GM12878 (cell line): ENCODE results near the gene HLA-DRB1. TPM values are rescaled to one million over a fixed set of nuclear protein-coding genes. Genes with fewer than 3 reads are reported as not detected.
"Not testable (repeated sequence)": the region's sequence is repeated elsewhere in the genome, so short reads cannot be mapped to it uniquely, and the experiment has no call there.

Experiments used
- ATAC-seq: fragments of 200-7000 bp; cut with Tn5 transposase; 3 replicates; pipeline ENCODE4 v1.9.1; 2020; ENCODE audit warnings: mild to moderate bottlenecking, moderate library complexity
- BruUV-seq: library from RNA; stranded (reverse); fragments of 400-500 nt; replicated peaks from 2 replicates; lab custom pipeline; 2021; lab: Mats Ljungman, UMichigan
- CTCF ChIA-PET: fragments of 300-600 bp; sonication (Branson Sonifier 250); formaldehyde crosslinking; extraction: SDS; loops from one replicate; lab custom pipeline; 2021; ENCODE audit warnings: inconsistent platforms; lab: Yijun Ruan, JAX
- POLR2A ChIA-PET: fragments of 350-600 bp; formaldehyde crosslinking; extraction: SDS; loops from one replicate; lab custom pipeline; 2021; ENCODE audit warnings: inconsistent platforms; lab: Charles Lee
- RAD21 ChIA-PET: fragments of 300-600 bp; sonication (Branson Sonifier 250); formaldehyde crosslinking; loops from one replicate; lab custom pipeline; 2023; ENCODE audit warnings: antibody characterized with exemption; ENCODE audit not compliant: unreplicated experiment; lab: Charles Lee
- SMC1A ChIA-PET: fragments of 300-600 bp; sonication (Branson Sonifier 250); formaldehyde crosslinking; loops from one replicate; lab custom pipeline; 2023; ENCODE audit not compliant: unreplicated experiment, uncharacterized antibody; lab: Charles Lee
- DNase-seq: peaks from one replicate; pipeline ENCODE4 v3.0.0-alpha.2; 2011; ENCODE audit warnings: low read depth, low spot score
- FAIRE-seq: peaks from 3 replicates; lab custom pipeline; 2011; peaks lifted over from hg19 to GRCh38; lab: Jason Lieb, UNC
- H2AFZ ChIP-seq: 2 replicates; pipeline ENCODE4 v1.6.0; 2011; ENCODE audit warnings: low read depth, low read length, control low read depth; ENCODE audit not compliant: control insufficient read depth
- H3K27ac ChIP-seq: 2 replicates; pipeline ENCODE4 v1.5.1; 2011; ENCODE audit warnings: control low read depth; ENCODE audit not compliant: control insufficient read depth, insufficient read depth
- H3K27me3 ChIP-seq, 2 experiments: replicated peaks in 1 of 2; 2 replicates each; pipeline versions ENCODE4 v1.6.0 to v1.6.1; 2011; ENCODE audit warnings: low read length in 1 of 2; ENCODE audit not compliant: control insufficient read depth in 2 of 2, insufficient read depth in 2 of 2
- H3K36me3 ChIP-seq, 2 experiments: 2 replicates each; pipeline ENCODE4 v1.5.1; 2011; ENCODE audit warnings: low read length in 1 of 2; ENCODE audit not compliant: control insufficient read depth in 2 of 2, insufficient read depth in 2 of 2
- H3K4me1 ChIP-seq: 2 replicates; pipeline ENCODE4 v1.6.1; 2011; ENCODE audit warnings: mild to moderate bottlenecking, low read length, moderate library complexity, mixed read lengths; ENCODE audit not compliant: control insufficient read depth, insufficient read depth
- H3K4me2 ChIP-seq: 2 replicates; pipeline ENCODE4 v1.6.0; 2011; ENCODE audit warnings: control low read depth; ENCODE audit not compliant: control insufficient read depth, insufficient read depth
- H3K4me3 ChIP-seq: fragments of 200-600 bp; sonication (generic); 2 replicates; pipeline ENCODE4 v1.5.1; 2016
- H3K79me2 ChIP-seq: 2 replicates; pipeline ENCODE4 v1.6.0; 2011; ENCODE audit warnings: low read length; ENCODE audit not compliant: control insufficient read depth, insufficient read depth
- H3K9ac ChIP-seq: 2 replicates; pipeline ENCODE4 v1.8.0; 2011; ENCODE audit warnings: low read length, control low read depth, mixed read lengths; ENCODE audit not compliant: control insufficient read depth, insufficient read depth
- H3K9me3 ChIP-seq: replicated peaks from 3 replicates; pipeline ENCODE4 v1.5.1; 2011; ENCODE audit warnings: mild to moderate bottlenecking, low read length; ENCODE audit not compliant: control insufficient read depth, insufficient read depth
- H4K20me1 ChIP-seq: 2 replicates; pipeline ENCODE4 v1.6.0; 2011; ENCODE audit not compliant: control insufficient read depth, insufficient read depth
- E4F1 ChIP-seq: fragments of 450-650 bp; IDR thresholded peaks from 2 replicates; pipeline ENCODE4 v1.6.1; 2018; ENCODE audit warnings: borderline replicate concordance, mild to moderate bottlenecking; ENCODE audit not compliant: partially characterized antibody
- MTA2 ChIP-seq: fragments of 450-650 bp; IDR thresholded peaks from 2 replicates; pipeline ENCODE4 v1.6.1; 2016; ENCODE audit warnings: low read depth, mild to moderate bottlenecking, moderate library complexity
- POLR2A ChIP-seq: IDR thresholded peaks from 2 replicates; pipeline ENCODE4 v1.6.1; 2011; ENCODE audit warnings: low read depth, mild to moderate bottlenecking, low read length
- POLR2AphosphoS5 ChIP-seq: IDR thresholded peaks from 2 replicates; pipeline ENCODE4 v1.6.1; 2011; ENCODE audit warnings: mild to moderate bottlenecking, low read length, inconsistent platforms
- POU2F2 ChIP-seq: IDR thresholded peaks from 3 replicates; pipeline ENCODE4 v1.6.1; 2011; ENCODE audit warnings: low read depth, mild to moderate bottlenecking, low read length, borderline replicate concordance
- RAD51 ChIP-seq: fragments of 450-650 bp; IDR thresholded peaks from 2 replicates; pipeline ENCODE4 v1.6.1; 2016; ENCODE audit warnings: moderate library complexity, mild to moderate bottlenecking, inconsistent platforms
- SMAD5 ChIP-seq: IDR thresholded peaks from 2 replicates; pipeline ENCODE4 v1.6.1; 2016; ENCODE audit warnings: antibody characterized with exemption, low read depth
- WGBS: methylation state at CpG from one replicate; pipeline ENCODE4 v1.1.6; 2016; ENCODE audit warnings: low lambda C conversion rate; ENCODE audit not compliant: insufficient replicate concordance, insufficient coverage; ENCODE audit errors: missing lambda C conversion rate; 5-methylcytosine and 5-hydroxymethylcytosine counted together
- in situ Hi-C: fragments of 300-500 bp; cut with MboI; formaldehyde crosslinking; loops from 9 replicates; pipeline ENCODE4 v1.14.3; 2018; ENCODE audit warnings: mixed read lengths
- intact Hi-C: fragments of 100-400 bp; cut with micrococcal nuclease; formaldehyde crosslinking; loops from one replicate; pipeline ENCODE4 v1.14.2; 2022; ENCODE audit not compliant: unreplicated experiment
- polyA plus RNA-seq, 11 experiments: library from polyadenylated mRNA; depleted of rRNA in 4 of 11; unstranded in 6 of 11; stranded (reverse) in 5 of 11; fragments of >200 nt; fragmentation: Nextera tagmentation in 4 of 11; fragmentation: Illumina TruSeq in 1 of 11; extraction: Ambion mirVana in 4 of 11; extraction: Trizol in 1 of 11; gene quantifications; 1 replicate in 1 of 11; 2 replicates in 10 of 11; pipeline versions ENCODE4 v1.2.1 to v1.2.3, GENCODE V29; 2011 to 2016; ENCODE audit warnings: inconsistent platforms in 2 of 11, missing spikeins in 2 of 11, low read depth in 1 of 11
- total RNA-seq, 4 experiments: library from RNA; depleted of rRNA in 3 of 4; stranded (reverse); fragments of >200 nt in 3 of 4; fragmentation: Illumina TruSeq in 1 of 4; extraction: Trizol in 1 of 4; gene quantifications; 2 replicates each; pipeline versions ENCODE4 v1.2.1 to v1.2.3, GENCODE V29; 2013 to 2021
- TF ChIP-seq, protein P1 (sequence below): IDR thresholded peaks from 2 replicates; pipeline ENCODE4 v1.6.1; 2011; ENCODE audit warnings: borderline replicate concordance, low read depth, mild to moderate bottlenecking, moderate library complexity, low read length; ENCODE audit not compliant: insufficient read depth, poor library complexity, severe bottlenecking

Gene HLA-DRB1
- total and polyA plus RNA-seq, 10 of the 15 experiments (the other 5 are each of a cell fraction or from before 2014, with no cell fraction given) = 312 to 1,082 (median 604) TPM

DNA sequence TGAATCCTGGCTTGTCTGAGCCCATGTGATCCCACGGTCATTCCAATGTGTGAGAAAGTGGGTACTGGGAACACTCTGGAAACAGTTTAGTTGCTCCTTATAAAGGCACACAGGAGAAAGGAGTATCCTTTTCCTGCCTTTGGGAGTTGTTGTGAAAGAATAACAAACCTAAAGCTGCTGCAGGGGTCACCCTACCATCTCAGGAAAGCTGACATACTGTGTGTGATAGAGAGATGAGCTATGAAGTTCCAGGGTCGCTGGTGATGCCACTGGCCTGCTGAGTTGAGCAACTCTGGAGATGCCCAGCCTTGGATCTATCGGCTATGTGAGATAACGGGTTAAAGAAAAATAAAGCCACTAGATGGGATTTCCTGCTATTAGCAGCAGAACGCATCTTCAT, 12.2 kb downstream of the HLA-DRB1 start:
- H3K9me3 ChIP-seq, H3K4me1 ChIP-seq, H3K79me2 ChIP-seq, H3K4me2 ChIP-seq, DNase-seq, H4K20me1 ChIP-seq, BruUV-seq, intact Hi-C loops, in situ Hi-C loops, H3K9ac ChIP-seq, H3K27ac ChIP-seq, H2AFZ ChIP-seq, H3K27me3 ChIP-seq, FAIRE-seq, H3K4me3 ChIP-seq: not testable (repeated sequence)
- TF ChIP-seq POU2F2 (peak; percentile 34; the same call in 1 of the 3 replicates), POLR2A (peak; percentile 53), SMAD5 (peak; percentile 10; the same call in 1 of the 2 replicates), POLR2AphosphoS5 (peak; percentile 87)
- TF ChIP-seq, protein P1, sequence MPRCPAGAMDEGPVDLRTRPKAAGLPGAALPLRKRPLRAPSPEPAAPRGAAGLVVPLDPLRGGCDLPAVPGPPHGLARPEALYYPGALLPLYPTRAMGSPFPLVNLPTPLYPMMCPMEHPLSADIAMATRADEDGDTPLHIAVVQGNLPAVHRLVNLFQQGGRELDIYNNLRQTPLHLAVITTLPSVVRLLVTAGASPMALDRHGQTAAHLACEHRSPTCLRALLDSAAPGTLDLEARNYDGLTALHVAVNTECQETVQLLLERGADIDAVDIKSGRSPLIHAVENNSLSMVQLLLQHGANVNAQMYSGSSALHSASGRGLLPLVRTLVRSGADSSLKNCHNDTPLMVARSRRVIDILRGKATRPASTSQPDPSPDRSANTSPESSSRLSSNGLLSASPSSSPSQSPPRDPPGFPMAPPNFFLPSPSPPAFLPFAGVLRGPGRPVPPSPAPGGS = peak; percentile 11
- ChIA-PET SMC1A (interaction anchor here (0.6 to 2.1 kb wide), 5 partner anchors 9 to 117 kb away, joined by 3 to 8 read pairs (median 3); no protein-coding TSS in a partner anchor), POLR2A (interaction anchor here (0.9 kb wide), 1 partner anchor 137 kb away, joined by 5 read pairs; the partner anchor contains the start of gene HLA-DRA), RAD21 (interaction anchor here (0.7 to 1.6 kb wide), 2 partner anchors 50 to 117 kb away, joined by 3 to 4 read pairs; no protein-coding TSS in a partner anchor), CTCF (interaction anchor here (1.4 kb wide), 1 partner anchor 114 kb away, joined by 6 read pairs; no protein-coding TSS in a partner anchor)
- H3K36me3 ChIP-seq = peaks cover 13 to 14% of the 10 kb centered on the region in 2 experiments; a peak in 3 of 4 replicates
- ATAC-seq = peak; percentile 43
- 27% methylated on average over 5 of the region's 5 CpGs for WGBS

DNA sequence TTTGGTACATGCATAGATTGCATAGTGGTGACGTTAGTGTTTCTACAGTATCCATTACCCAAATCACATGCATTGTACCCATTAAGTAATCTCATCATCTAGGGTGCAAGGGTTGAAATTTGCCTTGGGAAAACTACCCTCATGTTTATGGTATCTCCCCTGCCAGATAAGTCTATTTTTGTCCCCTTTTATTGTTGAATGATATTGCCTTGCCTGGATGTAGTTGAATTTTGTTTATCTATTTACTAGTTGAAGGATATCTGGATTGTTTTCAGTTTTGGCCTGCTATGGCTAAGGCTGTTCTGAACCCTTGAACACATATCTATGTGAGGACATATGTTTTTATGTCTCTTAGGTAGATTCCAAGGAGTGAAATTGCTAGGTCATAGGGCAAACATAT, 13.4 kb downstream of the HLA-DRB1 start:
- ATAC-seq = peak; percentile 26
- RAD21 ChIA-PET = interaction anchor here (0.8 kb wide), 1 partner anchor 114 kb away, joined by 4 read pairs; no protein-coding TSS in a partner anchor
- H3K4me1 ChIP-seq = no peaks in the 10 kb centered on the region
- CTCF ChIA-PET = no interaction called here
- peaks cover 12 to 14% of the 10 kb centered on the region in 2 experiments; a peak in 3 of 4 replicates for H3K36me3 ChIP-seq
- no peak overlapping the region for H3K4me3 ChIP-seq
- H3K27me3 ChIP-seq = no peaks in the 10 kb centered on the region
- H3K79me2 ChIP-seq = peaks cover 1% of the 10 kb centered on the region; the same call in 1 of the 2 replicates
- no peak for DNase-seq
- SMC1A ChIA-PET = no interaction called here
- H3K9me3 ChIP-seq = no peaks in the 10 kb centered on the region
- POLR2A ChIA-PET = no interaction called here
- intact Hi-C loops (no loop called here), in situ Hi-C loops (no loop called here)
- H3K27ac ChIP-seq = no peak overlapping the region
- H2AFZ ChIP-seq = no peak overlapping the region
- no peak overlapping the region for H3K9ac ChIP-seq
- 10% methylated on average over 1 of the region's 1 CpG for whole genome bisulfite sequencing
- FAIRE-seq = no peak
- H4K20me1 ChIP-seq = no peaks in the 10 kb centered on the region
- H3K4me2 ChIP-seq = no peak overlapping the region
- no TSS peak for BruUV-seq
- TF ChIP-seq MTA2 (no peak), RAD51 (no peak), E4F1 (no peak)
